GM18517 (cell line): Measurements from ENCODE around the gene LUC7L2.
A peak's percentile ranks its signal among the peaks of the same experiment; 100 is the strongest.
"Not testable (repeated sequence)": the region's sequence is repeated elsewhere in the genome, so short reads cannot be mapped to it uniquely, and the experiment has no call there.

Source experiments
- ATAC-seq: cut with Tn5 transposase; IDR thresholded peaks from one replicate; pipeline ENCODE4 v1.9.1; 2021; ENCODE audit warnings: mild to moderate bottlenecking, moderate library complexity; ENCODE audit not compliant: unreplicated experiment

Gene LUC7L2

GRCh38 chr7:139354729-139355128 is 5.0 kb upstream of the LUC7L2 start:
- ATAC-seq, result no peak

DNA sequence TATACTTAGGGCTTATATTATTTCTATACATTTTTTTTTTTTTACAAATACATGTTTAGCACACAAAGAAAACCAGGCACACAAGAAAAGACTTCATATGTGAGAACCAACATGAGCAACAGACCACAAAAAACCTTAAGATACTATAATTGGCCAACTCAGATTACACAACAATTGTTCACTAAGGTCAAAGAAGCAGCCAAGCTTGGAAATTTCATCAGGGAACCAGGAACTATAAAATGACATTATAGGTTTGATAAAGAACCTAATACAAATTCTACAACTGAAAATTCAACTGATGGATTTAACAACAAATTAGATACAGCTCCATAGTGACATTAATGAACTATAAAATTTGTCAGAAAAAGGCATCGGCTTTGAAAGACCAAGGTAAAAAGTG is 4.4 kb upstream of the LUC7L2 start:
- ATAC-seq, result no peak

DNA sequence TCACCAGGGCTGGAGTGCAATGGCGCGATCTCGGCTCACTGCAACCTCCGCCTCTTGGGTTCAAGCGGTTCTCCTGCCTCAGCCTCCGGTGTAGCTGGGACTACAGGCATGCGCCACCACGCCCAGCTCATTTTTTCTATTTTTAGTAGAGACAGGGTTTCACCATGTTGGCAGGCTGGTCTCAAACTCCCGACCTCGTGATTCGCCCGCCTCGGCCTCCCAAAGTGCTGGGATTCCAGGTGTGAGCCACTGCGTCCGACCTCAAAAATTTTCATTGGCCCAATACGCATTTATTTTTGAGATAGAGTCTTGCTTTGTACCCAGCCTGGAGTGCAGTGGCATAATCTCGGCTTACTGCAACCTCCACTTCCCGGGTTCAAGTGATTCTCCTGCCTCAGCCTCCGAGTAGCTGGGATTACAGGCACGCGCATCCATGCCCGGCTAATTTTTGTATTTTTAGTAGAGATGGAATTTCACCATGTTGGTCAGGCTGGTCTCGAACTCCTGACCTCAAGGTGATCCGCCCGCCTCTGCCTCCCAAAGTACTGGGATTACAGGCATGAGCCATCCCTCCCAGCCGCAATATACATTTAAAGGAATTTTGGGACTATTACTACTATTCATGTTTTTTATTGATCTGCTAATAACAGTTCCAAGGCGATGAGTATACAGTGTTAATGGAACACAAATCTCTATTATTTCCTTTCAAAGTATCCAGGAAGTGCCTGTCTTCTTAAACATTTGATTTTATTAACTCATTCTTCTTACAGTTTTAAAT is 1.8 kb upstream of the LUC7L2 start:
- not testable (repeated sequence) for ATAC-seq

DNA sequence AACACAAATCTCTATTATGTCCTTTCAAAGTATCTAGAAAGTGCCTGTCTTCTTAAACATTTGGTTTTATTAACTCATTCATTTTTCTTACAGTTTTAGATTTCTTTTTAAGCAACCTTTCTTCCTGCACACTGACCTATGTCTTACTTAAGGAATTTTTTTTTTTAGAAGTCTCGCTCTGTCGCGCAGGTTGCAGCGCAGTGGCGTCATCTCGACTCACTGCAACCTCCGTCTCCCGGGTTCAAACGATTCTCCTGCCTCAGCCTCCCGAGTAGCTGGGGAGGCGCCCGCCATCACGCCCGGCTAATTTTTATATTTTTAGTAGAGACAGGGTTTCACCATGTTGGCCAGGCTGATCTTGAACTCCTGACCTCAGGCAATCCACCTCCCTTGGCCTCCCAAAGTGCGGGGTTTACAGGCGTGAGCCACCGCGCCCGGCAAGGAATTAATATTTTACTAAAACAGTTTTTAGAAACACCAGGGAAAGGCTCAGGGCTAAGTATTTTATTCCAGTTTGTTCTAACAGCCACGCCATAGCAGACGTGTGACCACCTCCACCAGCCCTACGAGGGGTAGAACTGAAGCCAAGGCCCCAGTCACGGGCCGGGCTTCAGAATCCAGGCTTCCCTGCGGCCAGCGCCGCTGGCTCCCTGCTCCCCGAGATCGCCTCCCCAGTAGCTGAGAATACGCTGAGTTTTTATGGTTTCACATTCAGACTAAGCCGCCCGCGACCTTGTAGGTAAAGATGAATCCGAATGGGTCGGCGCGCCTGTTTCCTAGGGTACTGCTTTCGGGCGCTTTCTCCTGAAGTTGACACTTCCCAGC is 941 bp upstream of the LUC7L2 start:
- peak; percentile 19 for ATAC-seq

GRCh38 chr7:139360210-139360947 is 685 bp downstream of the LUC7L2 start:
- ATAC-seq, result peak; percentile 57

DNA sequence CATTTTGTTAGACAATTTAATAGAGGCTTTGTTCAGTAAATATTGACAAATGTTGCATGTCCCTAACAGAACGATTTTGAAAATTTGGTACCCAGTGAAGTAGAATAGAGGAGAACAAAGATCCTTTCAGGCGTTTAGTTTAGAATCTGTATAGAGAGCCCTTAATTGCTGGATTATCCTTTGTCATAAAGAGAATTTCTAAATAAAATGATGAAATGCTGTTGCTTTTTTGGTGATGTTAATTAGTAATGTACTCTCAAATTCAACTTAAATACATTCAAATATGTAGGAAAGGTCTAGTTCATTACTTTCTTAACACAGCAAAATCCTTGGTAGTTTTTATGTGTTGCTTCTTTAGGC is 1.2 kb downstream of the LUC7L2 start:
- ATAC-seq, result no peak

- no peak for ATAC-seq
Observed at GRCh38 chr7:139361523-139361922, 1.8 kb downstream of the LUC7L2 start.

- ATAC-seq, result no peak
Observed at GRCh38 chr7:139362302-139362701, 2.6 kb downstream of the LUC7L2 start.

GRCh38 chr7:139362981-139363380 is 3.3 kb downstream of the LUC7L2 start:
- no peak for ATAC-seq

DNA sequence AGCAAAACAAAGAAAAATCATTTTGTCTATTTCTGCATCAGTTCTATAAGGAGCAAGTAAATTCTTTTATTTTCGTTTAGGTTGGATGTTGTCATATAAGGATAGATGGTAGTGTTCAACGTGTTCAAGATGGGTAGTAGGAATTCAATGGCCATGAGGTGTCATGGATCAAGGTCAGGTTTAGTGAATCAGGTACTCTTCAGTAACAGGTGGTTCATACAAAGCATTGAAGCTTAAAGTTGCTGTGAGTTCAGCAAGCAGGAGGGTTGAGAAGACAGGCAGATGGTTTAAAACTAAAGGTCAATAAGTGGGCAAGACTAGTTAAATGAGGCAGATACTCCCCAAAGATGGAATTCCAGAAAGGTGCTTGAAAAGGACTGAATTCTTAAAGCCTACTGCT is 5.6 kb downstream of the LUC7L2 start:
- no peak for ATAC-seq

GRCh38 chr7:139366400-139366799 is 6.7 kb downstream of the LUC7L2 start:
- ATAC-seq, result no peak

DNA sequence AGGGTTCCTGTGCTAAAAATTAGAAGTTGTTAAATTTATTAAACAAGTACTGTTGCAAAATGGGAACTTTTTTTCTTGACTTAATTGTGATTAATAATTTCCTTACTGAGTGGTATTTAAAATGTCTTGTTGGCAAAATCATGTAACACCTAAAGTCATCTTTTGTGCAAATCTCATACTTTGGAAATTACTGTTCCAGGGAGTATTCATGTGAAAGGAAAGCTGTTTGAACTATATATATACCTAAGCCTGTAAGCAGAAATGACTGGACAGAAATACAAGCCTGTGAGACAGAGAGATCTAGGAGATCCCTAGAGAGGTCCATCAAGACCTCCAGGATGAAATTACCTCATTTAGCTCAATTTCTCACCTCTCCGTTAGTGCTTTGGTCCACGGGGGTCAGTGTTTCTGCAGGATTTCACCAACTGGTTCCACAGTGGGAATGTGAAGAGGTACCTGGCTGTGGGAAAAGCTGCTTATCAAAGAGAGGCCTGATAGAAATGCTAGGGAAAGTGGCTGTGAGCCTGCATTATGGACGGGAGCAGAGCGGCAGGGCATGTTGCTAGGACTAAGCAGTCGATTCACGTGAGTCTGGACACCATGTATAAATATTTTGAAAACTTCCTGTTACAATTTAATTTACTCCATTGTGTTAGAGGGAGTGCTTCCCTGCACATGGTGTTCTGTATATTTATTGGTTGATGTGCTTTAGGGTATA is 7.9 kb downstream of the LUC7L2 start:
- no peak for ATAC-seq

DNA sequence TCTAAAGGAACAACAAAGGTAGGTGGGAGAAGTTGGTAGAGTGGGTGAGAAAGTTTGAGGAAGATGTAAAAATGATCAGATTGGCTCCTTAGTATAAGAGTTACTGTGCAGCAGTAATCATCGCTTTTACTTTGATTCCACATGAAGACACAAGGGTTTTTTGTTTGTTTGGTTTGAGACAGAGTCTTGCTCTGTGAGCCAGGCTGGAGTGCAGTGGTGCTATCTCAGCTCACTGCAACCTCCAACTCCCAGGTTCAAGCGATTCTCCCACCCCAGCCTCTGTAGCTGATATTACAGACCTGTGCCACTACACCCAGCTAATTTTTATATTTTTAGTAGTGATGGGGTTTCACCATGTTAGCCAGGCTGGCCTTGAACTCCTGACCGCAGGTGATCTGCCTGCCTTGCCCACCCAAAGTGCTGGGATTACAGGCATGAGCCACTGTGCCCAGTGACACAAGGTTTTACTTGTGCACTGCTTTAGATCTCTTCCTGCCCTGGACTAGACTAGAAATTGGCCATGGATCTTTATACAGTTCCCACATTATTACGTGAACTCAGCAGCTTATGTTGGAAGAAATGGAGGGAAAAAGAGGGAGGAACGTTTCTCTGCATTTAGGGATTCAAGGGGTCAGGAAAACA is 10.7 kb downstream of the LUC7L2 start:
- no peak for ATAC-seq

- no peak for ATAC-seq
Observed at GRCh38 chr7:139370943-139371313, 11.2 kb downstream of the LUC7L2 start.

DNA sequence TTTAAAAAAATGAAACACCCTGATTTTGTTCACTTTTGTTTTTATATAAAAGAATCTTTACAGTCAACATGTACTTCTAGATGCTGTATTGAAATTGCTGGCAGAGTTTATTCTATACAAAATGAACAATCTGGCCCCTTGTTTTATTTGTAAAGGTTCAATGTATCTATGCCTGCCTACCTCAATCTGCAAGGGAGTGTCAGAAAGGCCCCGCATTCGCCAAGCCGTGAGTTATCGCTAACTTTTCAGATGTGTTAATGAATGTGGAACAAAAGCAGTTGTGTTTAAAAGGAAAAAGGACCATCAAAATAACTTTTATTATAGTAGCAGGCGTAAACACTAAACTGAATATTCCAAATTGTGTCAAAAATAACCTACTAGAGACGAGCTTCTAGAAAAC is 14.6 kb downstream of the LUC7L2 start:
- no peak for ATAC-seq

GRCh38 chr7:139382439-139382838 is 22.7 kb downstream of the LUC7L2 start:
- ATAC-seq, result no peak

DNA sequence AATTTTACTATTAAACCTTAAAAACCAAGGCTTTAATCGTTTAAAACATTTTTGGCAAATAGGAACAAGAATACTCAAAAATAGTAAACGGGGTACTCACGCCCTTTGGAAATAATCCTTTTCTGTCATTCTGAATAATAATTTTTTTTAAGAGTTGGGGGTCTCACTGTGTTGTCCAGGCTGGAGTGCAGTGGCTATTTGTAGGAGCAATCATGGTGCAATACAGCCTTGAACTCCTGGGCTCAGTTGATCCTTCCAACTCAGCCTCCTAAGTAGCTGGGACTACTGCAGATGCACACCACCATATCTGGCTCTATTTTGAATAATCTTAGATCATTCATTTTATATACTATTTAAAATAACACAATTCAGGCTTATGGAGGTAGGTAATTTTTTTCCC is 24.9 kb downstream of the LUC7L2 start:
- no peak for ATAC-seq

DNA sequence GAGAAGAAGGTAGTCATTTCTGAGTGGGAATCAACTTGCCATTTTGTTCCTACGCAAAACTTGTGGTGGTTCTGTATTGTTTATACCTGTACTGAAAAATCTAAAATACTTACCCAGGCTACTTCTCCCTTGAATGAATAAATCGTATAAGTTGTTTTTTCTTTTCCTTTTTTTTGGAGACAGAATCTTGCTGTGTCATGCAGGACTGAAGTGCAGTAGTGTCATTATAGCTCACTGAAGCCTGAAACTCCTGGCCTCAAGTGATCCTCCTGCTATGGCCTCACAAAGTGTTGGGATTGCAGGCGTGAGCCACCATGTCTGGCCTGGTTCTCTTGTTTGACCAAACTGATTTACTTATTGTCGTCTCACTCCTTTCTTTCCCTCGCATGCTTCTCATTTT is 27.9 kb downstream of the LUC7L2 start:
- ATAC-seq, result no peak

DNA sequence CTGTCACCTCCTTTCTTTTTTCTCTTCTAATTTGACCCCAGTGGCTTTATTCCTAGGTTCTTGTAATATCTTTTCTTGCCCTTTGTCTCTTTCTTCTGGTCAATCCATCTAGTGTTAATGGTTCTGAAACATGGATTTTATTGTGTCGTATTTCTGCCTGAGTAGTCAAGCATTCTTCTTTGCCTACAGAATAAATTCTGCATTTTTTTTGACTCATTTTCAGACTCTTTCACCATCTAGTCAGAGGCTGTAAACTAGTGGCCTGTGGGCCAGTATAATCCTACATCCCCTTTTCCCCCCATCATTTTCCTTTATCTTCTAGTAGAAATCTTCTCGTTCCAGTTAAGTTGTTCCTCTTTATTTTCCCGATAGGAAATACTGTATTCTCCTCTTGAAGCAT is 29.4 kb downstream of the LUC7L2 start:
- ATAC-seq, result no peak

DNA sequence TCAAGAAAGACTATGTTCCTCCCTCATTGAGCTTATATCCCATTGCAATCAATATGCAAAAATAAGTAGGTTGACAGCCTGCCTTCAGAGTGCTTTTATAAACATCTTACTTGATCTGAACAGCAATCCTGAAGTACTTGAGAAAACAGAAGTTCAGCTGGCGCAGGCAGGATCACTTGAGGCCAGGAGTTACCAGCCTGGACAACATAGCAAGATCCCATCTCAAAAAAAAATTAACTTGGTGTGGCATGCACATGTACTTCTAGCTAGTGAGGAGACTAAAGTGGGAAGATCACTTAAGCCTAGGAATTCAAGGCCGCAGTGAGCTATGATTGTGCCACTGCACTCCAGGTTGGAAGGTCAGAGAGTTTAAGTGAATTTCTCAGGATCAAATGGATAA is 30.1 kb downstream of the LUC7L2 start:
- no peak for ATAC-seq
